Trophoblast cell (in vitro differentiated cells and primary cell): ENCODE measurements around the gene RIT2.

Experiments
- DNase-seq, 2 donors: peaks; one replicate each; pipeline ENCODE4 v3.0.0-alpha.2; 2016
- H2AFZ ChIP-seq: 2 replicates; pipeline ENCODE4 v1.6.1; 2013; ENCODE audit warnings: low read length, moderate library complexity, mild to moderate bottlenecking; ENCODE audit not compliant: insufficient read depth, poor library complexity
- H2AK5ac ChIP-seq: 2 replicates; pipeline ENCODE4 v1.6.1; 2013; ENCODE audit warnings: mild to moderate bottlenecking, low read length
- H2BK120ac ChIP-seq: 2 replicates; pipeline ENCODE4 v1.6.1; 2013; ENCODE audit warnings: low read length, mild to moderate bottlenecking, moderate library complexity; ENCODE audit not compliant: insufficient read depth, poor library complexity
- H2BK12ac ChIP-seq: 2 replicates; pipeline ENCODE4 v1.6.1; 2013; ENCODE audit warnings: mild to moderate bottlenecking, low read length, moderate library complexity
- H2BK5ac ChIP-seq: 2 replicates; pipeline ENCODE4 v1.6.1; 2013; ENCODE audit warnings: low read length, low read depth, moderate library complexity, mild to moderate bottlenecking; ENCODE audit not compliant: poor library complexity
- H3K14ac ChIP-seq: 2 replicates; pipeline ENCODE4 v1.6.1; 2013; ENCODE audit warnings: mild to moderate bottlenecking, low read length
- H3K18ac ChIP-seq: 2 replicates; pipeline ENCODE4 v1.6.1; 2013; ENCODE audit warnings: mild to moderate bottlenecking, low read length
- H3K23ac ChIP-seq: 2 replicates; pipeline ENCODE4 v1.6.1; 2013; ENCODE audit warnings: low read length
- H3K27ac ChIP-seq: 2 replicates; pipeline ENCODE4 v1.5.1; 2013; ENCODE audit warnings: low read depth, mild to moderate bottlenecking, inconsistent platforms, low read length, moderate library complexity
- H3K27me3 ChIP-seq: 2 replicates; pipeline ENCODE4 v1.6.1; 2013; ENCODE audit warnings: inconsistent platforms, mild to moderate bottlenecking, low read length, moderate library complexity; ENCODE audit not compliant: insufficient read depth
- H3K36me3 ChIP-seq, 2 experiments: 1 replicate in 1 of 2; 2 replicates in 1 of 2; pipeline ENCODE4 v1.6.1; 2013; ENCODE audit warnings: low read length in 2 of 2, mild to moderate bottlenecking in 2 of 2, moderate library complexity in 1 of 2; ENCODE audit not compliant: insufficient read depth in 2 of 2, control insufficient read depth in 1 of 2
- H3K4ac ChIP-seq: 2 replicates; pipeline ENCODE4 v1.6.1; 2013; ENCODE audit warnings: low read depth, mild to moderate bottlenecking, low read length, moderate library complexity
- H3K4me1 ChIP-seq, 2 experiments: 1 replicate in 1 of 2; 2 replicates in 1 of 2; pipeline ENCODE4 v1.6.1; 2013; ENCODE audit warnings: low read length in 2 of 2, mild to moderate bottlenecking in 2 of 2, moderate library complexity in 1 of 2; ENCODE audit not compliant: insufficient read depth in 2 of 2, control insufficient read depth in 1 of 2
- H3K4me2 ChIP-seq: 2 replicates; pipeline ENCODE4 v1.6.1; 2013; ENCODE audit warnings: inconsistent platforms, mild to moderate bottlenecking, low read length, moderate library complexity
- H3K4me3 ChIP-seq: 2 replicates; pipeline ENCODE4 v1.5.1; 2013; ENCODE audit warnings: mild to moderate bottlenecking, low read depth, low read length, inconsistent platforms
- H3K79me1 ChIP-seq: one replicate; pipeline ENCODE4 v1.6.1; 2013; ENCODE audit warnings: low read length
- H3K79me2 ChIP-seq: 2 replicates; pipeline ENCODE4 v1.6.1; 2013; ENCODE audit warnings: low read length, mild to moderate bottlenecking; ENCODE audit not compliant: control insufficient read depth, insufficient read depth, poor library complexity
- H3K9ac ChIP-seq: 2 replicates; pipeline ENCODE4 v1.6.1; 2013; ENCODE audit warnings: mild to moderate bottlenecking, low read length
- H3K9me3 ChIP-seq: 2 replicates; pipeline ENCODE4 v1.6.1; 2013; ENCODE audit warnings: low read depth, mild to moderate bottlenecking, control low read depth, inconsistent platforms, low read length; ENCODE audit not compliant: insufficient read depth
- H4K12ac ChIP-seq: 2 replicates; pipeline ENCODE4 v1.6.1; 2013; ENCODE audit warnings: low read depth, mild to moderate bottlenecking, low read length, moderate library complexity
- H4K8ac ChIP-seq: 2 replicates; pipeline ENCODE4 v1.6.1; 2013; ENCODE audit warnings: low read depth, mild to moderate bottlenecking, low read length, moderate library complexity
- H4K91ac ChIP-seq: one replicate; pipeline ENCODE4 v1.6.1; 2013; ENCODE audit warnings: low read depth, mild to moderate bottlenecking, low read length, moderate library complexity
- WGBS: extraction: QIAGEN DNeasy Blood & Tissue Kit; methylation state at CpG from one replicate; pipeline ENCODE4 v1.1.7; 2013; ENCODE audit warnings: missing lambda C conversion rate; ENCODE audit not compliant: insufficient read length, insufficient coverage; ENCODE audit errors: extremely low coverage; 5-methylcytosine and 5-hydroxymethylcytosine counted together

Gene RIT2

DNA sequence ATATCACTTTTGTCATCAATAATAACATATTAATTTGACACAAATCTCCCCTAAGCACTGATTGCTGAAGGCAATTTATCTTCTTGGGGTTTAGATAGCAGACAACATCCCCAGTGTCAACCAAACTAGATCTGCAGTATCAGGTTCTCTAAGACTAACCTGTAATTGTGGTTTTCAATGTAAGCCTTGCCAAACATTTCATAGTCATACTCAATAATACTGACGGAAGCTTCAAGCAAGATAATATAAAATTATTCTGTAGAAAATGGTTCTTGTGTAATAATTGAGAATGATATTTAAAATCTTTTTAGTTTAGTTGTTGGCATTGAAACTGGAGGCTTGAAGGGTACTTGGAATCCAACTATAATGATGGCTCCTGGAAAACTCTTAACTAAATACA is 186.3 kb downstream of the RIT2 start:
- Histone ChIP-seq H3K9me3 (no peaks in the 10 kb centered on the region), H3K4me3 (no peak overlapping the region), H3K14ac (no peak overlapping the region), H3K4ac (no peak overlapping the region), H3K9ac (no peak overlapping the region), H3K27me3 (no peaks in the 10 kb centered on the region), H3K36me3 (no peaks in the 10 kb centered on the region), H4K12ac (no peak overlapping the region), H2BK5ac (no peak overlapping the region), H2BK120ac (no peak overlapping the region), H2AFZ (no peak overlapping the region), H4K91ac (no peak overlapping the region), H3K4me2 (no peak overlapping the region), H3K79me2 (no peaks in the 10 kb centered on the region), H4K8ac (no peak overlapping the region), H3K27ac (no peak overlapping the region), H3K18ac (no peak overlapping the region), H3K4me1 (peaks cover 0 to 4% of the 10 kb centered on the region in 2 experiments), H3K79me1 (no peaks in the 10 kb centered on the region), H2BK12ac (no peak overlapping the region), H2AK5ac (no peak overlapping the region), H3K23ac (no peak overlapping the region)
- DNase-seq, result no peak
- no CpG with 5 or more reads among the region's 1 CpG for WGBS

DNA sequence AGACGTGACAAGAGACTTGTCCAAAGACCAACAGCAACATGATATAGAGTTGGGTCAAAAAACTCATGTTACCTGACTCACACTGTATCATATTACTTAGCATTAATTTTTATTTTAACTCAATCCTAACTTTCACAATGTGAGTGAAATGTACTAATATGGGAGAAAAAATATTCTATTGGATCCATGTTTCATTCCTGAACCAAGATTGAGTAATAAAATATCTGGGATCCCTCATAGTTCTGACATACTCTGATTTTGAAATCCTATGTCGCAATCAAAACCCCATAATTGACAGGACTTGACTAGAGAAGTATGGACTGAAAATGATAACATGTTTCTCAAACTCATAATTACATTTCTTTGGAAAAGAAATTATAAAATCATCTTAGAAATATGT is 190.4 kb downstream of the RIT2 start:
- H2BK120ac ChIP-seq, result no peak overlapping the region
- no peak overlapping the region for H3K18ac ChIP-seq
- no peak overlapping the region for H4K8ac ChIP-seq
- H3K4me1 ChIP-seq, result peaks cover 0 to 4% of the 10 kb centered on the region in 2 experiments
- no peak for DNase-seq
- no peak overlapping the region for H2BK5ac ChIP-seq
- H3K4ac ChIP-seq, result no peak overlapping the region
- no peaks in the 10 kb centered on the region for H3K36me3 ChIP-seq
- no peak overlapping the region for H3K4me3 ChIP-seq
- H2AK5ac ChIP-seq, result no peak overlapping the region
- H3K79me2 ChIP-seq, result no peaks in the 10 kb centered on the region
- no peak overlapping the region for H3K23ac ChIP-seq
- WGBS, result no CpG with 5 or more reads among the region's 2 CpGs
- no peak overlapping the region for H3K4me2 ChIP-seq
- H3K27me3 ChIP-seq, result no peaks in the 10 kb centered on the region
- no peak overlapping the region for H4K91ac ChIP-seq
- H4K12ac ChIP-seq, result no peak overlapping the region
- no peaks in the 10 kb centered on the region for H3K79me1 ChIP-seq
- H3K9me3 ChIP-seq, result no peaks in the 10 kb centered on the region
- H2BK12ac ChIP-seq, result no peak overlapping the region
- no peak overlapping the region for H3K27ac ChIP-seq
- H2AFZ ChIP-seq, result no peak overlapping the region
- H3K9ac ChIP-seq, result no peak overlapping the region
- H3K14ac ChIP-seq, result no peak overlapping the region

DNA sequence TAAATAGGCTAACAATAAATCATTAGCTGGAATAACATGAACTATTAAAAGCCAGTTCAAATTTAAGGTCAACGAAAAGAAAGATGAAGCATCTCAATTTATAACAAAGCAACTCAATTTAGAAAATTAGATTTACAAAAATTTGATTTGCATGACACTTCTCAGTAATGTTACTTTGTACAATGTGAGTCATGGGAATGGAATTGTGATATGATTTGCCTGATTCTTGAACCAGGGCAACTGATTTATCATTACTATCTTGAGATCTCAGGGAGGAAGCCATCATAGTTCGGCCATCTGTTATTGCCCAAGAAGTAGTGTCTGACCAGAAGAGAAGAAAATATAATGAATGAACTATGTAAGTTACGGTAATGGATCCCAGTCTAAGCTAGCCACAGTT is 193.1 kb downstream of the RIT2 start:
- Histone ChIP-seq H3K4me1 (no peaks in the 10 kb centered on the region), H3K18ac (no peak overlapping the region), H3K9ac (no peak overlapping the region), H3K9me3 (no peaks in the 10 kb centered on the region), H4K91ac (no peak overlapping the region), H3K23ac (no peak overlapping the region), H3K4me2 (no peak overlapping the region), H3K79me2 (no peaks in the 10 kb centered on the region), H3K27me3 (no peaks in the 10 kb centered on the region), H2BK12ac (no peak overlapping the region), H3K36me3 (no peaks in the 10 kb centered on the region), H3K14ac (no peak overlapping the region), H4K8ac (no peak overlapping the region), H2AK5ac (no peak overlapping the region), H3K4me3 (no peak overlapping the region), H3K4ac (no peak overlapping the region), H3K79me1 (no peaks in the 10 kb centered on the region), H2AFZ (no peak overlapping the region), H3K27ac (no peak overlapping the region), H2BK5ac (no peak overlapping the region), H4K12ac (no peak overlapping the region), H2BK120ac (no peak overlapping the region)
- DNase-seq, result no peak
- no CpG with 5 or more reads among the region's 3 CpGs for WGBS

DNA sequence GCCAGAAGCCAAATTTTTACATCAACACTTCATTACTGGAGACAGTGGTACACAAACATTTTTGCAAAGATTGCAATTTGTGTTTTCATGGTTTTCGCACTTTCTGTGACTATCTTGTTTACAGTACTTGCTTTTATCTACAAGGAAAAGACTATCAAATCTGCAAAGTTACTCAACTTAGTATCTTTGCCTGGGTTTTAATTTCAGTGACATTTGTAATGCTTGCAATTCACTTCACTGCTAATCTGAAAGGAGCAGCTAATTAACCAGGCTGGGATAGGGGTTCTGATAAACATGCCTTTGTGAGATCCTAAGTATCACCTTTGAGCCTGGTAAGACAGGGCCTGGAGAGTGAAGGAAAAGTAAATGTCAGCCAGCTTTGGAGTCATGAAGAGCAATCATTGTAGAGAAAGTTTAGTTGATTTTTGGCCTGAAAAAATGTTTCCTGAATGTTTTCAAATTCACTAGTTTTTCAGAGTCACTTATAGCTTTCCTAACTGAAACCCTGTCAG is 194.2 kb downstream of the RIT2 start:
- H3K4me3 ChIP-seq, result no peak overlapping the region
- DNase-seq, result no peak
- H3K4me2 ChIP-seq, result no peak overlapping the region
- H3K27me3 ChIP-seq, result no peaks in the 10 kb centered on the region
- H3K9me3 ChIP-seq, result no peaks in the 10 kb centered on the region
- no peak overlapping the region for H3K14ac ChIP-seq
- no peak overlapping the region for H2BK5ac ChIP-seq
- no peak overlapping the region for H3K23ac ChIP-seq
- H3K79me2 ChIP-seq, result no peaks in the 10 kb centered on the region
- no peak overlapping the region for H4K12ac ChIP-seq
- no peak overlapping the region for H2BK120ac ChIP-seq
- H3K27ac ChIP-seq, result no peak overlapping the region
- H3K4ac ChIP-seq, result no peak overlapping the region
- H3K79me1 ChIP-seq, result no peaks in the 10 kb centered on the region
- no peak overlapping the region for H2AFZ ChIP-seq
- no peak overlapping the region for H3K18ac ChIP-seq
- no peak overlapping the region for H2AK5ac ChIP-seq
- no peak overlapping the region for H4K8ac ChIP-seq
- H4K91ac ChIP-seq, result no peak overlapping the region
- WGBS, result no CpG with 5 or more reads among the region's 1 CpG
- no peaks in the 10 kb centered on the region for H3K4me1 ChIP-seq
- no peak overlapping the region for H2BK12ac ChIP-seq
- H3K36me3 ChIP-seq, result no peaks in the 10 kb centered on the region
- no peak overlapping the region for H3K9ac ChIP-seq
